Kidney capillary endothelial cell (primary cell): ENCODE results near the gene CCDC74A.
"Not testable (repeated sequence)": the region's sequence is repeated elsewhere in the genome, so short reads cannot be mapped to it uniquely, and the experiment has no call there.

ENCODE experiments used
- DNase-seq: peaks from one replicate; pipeline ENCODE4 v3.0.0-alpha.2; 2018; ENCODE audit warnings: low spot score

Gene CCDC74A

GRCh38 chr2:131566371-131566770 lies 38.7 kb downstream of the CCDC74A start:
- DNase-seq = no peak

- DNase-seq = no peak
Measured at GRCh38 chr2:131567891-131568290, 40.2 kb downstream of the CCDC74A start.

- DNase-seq = not testable (repeated sequence)
Measured at GRCh38 chr2:131568401-131568800, 40.7 kb downstream of the CCDC74A start.

GRCh38 chr2:131572175-131572574 lies 44.5 kb downstream of the CCDC74A start:
- no peak for DNase-seq

- DNase-seq = no peak
Measured at GRCh38 chr2:131577812-131578211, 50.1 kb downstream of the CCDC74A start.

- DNase-seq = no peak
Measured at GRCh38 chr2:131580187-131580586, 52.5 kb downstream of the CCDC74A start.
